CD4-positive, alpha-beta T cell treated with Interleukin-1 beta for 1 hour (primary cell): Measurements from ENCODE around the gene NDUFB7.
A peak's percentile ranks its signal among the peaks of the same experiment; 100 is the strongest.
"Not testable (repeated sequence)": the region's sequence is repeated elsewhere in the genome, so short reads cannot be mapped to it uniquely, and the experiment has no call there.

Experiments used
- DNase-seq, 2 donors: peaks; one replicate each; pipeline ENCODE4 v3.0.0-alpha.2; 2020 to 2022

Gene NDUFB7

GRCh38 chr19:14553042-14553938 lies 18.6 kb downstream of the NDUFB7 start:
- DNase-seq: no peak

- not testable (repeated sequence) for DNase-seq
Measured at GRCh38 chr19:14552006-14552360, 19.9 kb downstream of the NDUFB7 start.

- peak; percentile 83 to 84 for DNase-seq
Measured at GRCh38 chr19:14551134-14552005, 20.5 kb downstream of the NDUFB7 start.

GRCh38 chr19:14550201-14550754 lies 21.6 kb downstream of the NDUFB7 start:
- DNase-seq: no peak

GRCh38 chr19:14545716-14546082 lies 26.2 kb downstream of the NDUFB7 start:
- no peak for DNase-seq

GRCh38 chr19:14544977-14545715 lies 26.7 kb downstream of the NDUFB7 start:
- DNase-seq: no peak

- no peak for DNase-seq
Measured at GRCh38 chr19:14544047-14544446, 27.8 kb downstream of the NDUFB7 start.

GRCh38 chr19:14542711-14543328 lies 29.0 kb downstream of the NDUFB7 start:
- DNase-seq: no peak

GRCh38 chr19:14541979-14542378 lies 29.9 kb downstream of the NDUFB7 start:
- DNase-seq: not testable (repeated sequence)

GRCh38 chr19:14540741-14541525 lies 30.9 kb downstream of the NDUFB7 start:
- no peak for DNase-seq

- peak; percentile 53 to 55 for DNase-seq
Measured at GRCh38 chr19:14536926-14537692, 34.8 kb downstream of the NDUFB7 start.

GRCh38 chr19:14533450-14533849 lies 38.4 kb downstream of the NDUFB7 start:
- no peak for DNase-seq

GRCh38 chr19:14530506-14530905 lies 41.4 kb downstream of the NDUFB7 start:
- no peak for DNase-seq

GRCh38 chr19:14530005-14530348 lies 41.9 kb downstream of the NDUFB7 start:
- peak; percentile 51 to 54 for DNase-seq

- peak; percentile 100 for DNase-seq
Measured at GRCh38 chr19:14529254-14530004, 42.4 kb downstream of the NDUFB7 start, which contains the start of gene TECR. Gene TECR, plus strand, starts transcription at chr19:14529594. Its CDS starts 103 bp downstream, at chr19:14529697.

GRCh38 chr19:14528419-14529253 lies 43.2 kb downstream of the NDUFB7 start:
- no peak for DNase-seq

GRCh38 chr19:14526423-14526822 lies 45.4 kb downstream of the NDUFB7 start:
- no peak for DNase-seq

GRCh38 chr19:14525729-14526128 lies 46.1 kb downstream of the NDUFB7 start:
- no peak for DNase-seq

- DNase-seq: no peak
Measured at GRCh38 chr19:14520543-14520942, 51.3 kb downstream of the NDUFB7 start.
